Gastroesophageal sphincter (tissue), 4 donors: ENCODE data around the gene TENM3. TPM values are rescaled to one million over a fixed set of nuclear protein-coding genes. Genes with fewer than 3 reads are reported as not detected.

Experiments
- ATAC-seq: fragments of 150-250 bp; one replicate; pipeline ENCODE4 v1.9.1; 2016; ENCODE audit warnings: mild to moderate bottlenecking, moderate library complexity
- H3K27ac ChIP-seq, 4 donors: fragments of 200-600 bp; sonication (generic) in 3 of 4; 1 replicate in 3 of 4; 2 replicates in 1 of 4; pipeline ENCODE4 v1.5.1; 2016 to 2019
- H3K27me3 ChIP-seq: fragments of 200-600 bp; sonication (generic); one replicate; pipeline ENCODE4 v1.5.1; 2019
- H3K36me3 ChIP-seq, 2 donors: fragments of 200-600 bp; sonication (generic); one replicate each; pipeline ENCODE4 v1.5.1; 2019; ENCODE audit warnings: control low read depth in 1 of 2
- H3K4me1 ChIP-seq, 3 donors: fragments of 200-600 bp; sonication (generic); 1 replicate in 2 of 3; 2 replicates in 1 of 3; pipeline ENCODE4 v1.5.1; 2016 to 2019; ENCODE audit warnings: control low read depth in 2 of 3
- H3K4me3 ChIP-seq, 2 donors: fragments of 200-600 bp; sonication (generic); one replicate each; pipeline ENCODE4 v1.5.1; 2019; ENCODE audit warnings: mild to moderate bottlenecking in 1 of 2, moderate library complexity in 1 of 2
- H3K9me3 ChIP-seq, 3 donors: fragments of 200-600 bp; sonication (generic); one replicate each; pipeline ENCODE4 v1.5.1; 2017 to 2019; ENCODE audit warnings: control low read depth in 2 of 3
- CTCF ChIP-seq, 4 experiments: fragments of 200-600 bp in 2 of 4; fragments of 450-650 bp in 2 of 4; sonication (generic) in 1 of 4; IDR thresholded peaks; one replicate each; pipeline ENCODE4 v1.5.1; 2017 to 2019; ENCODE audit warnings: antibody characterized with exemption in 4 of 4, mild to moderate bottlenecking in 2 of 4, moderate library complexity in 2 of 4
- EP300 ChIP-seq: sonication (generic); formaldehyde crosslinking; IDR thresholded peaks from one replicate; pipeline ENCODE4 v1.6.1; 2017; ENCODE audit warnings: antibody characterized with exemption, mild to moderate bottlenecking
- POLR2A ChIP-seq, 2 donors: fragments of 450-650 bp; IDR thresholded peaks; one replicate each; pipeline ENCODE4 v1.6.1; 2017; ENCODE audit warnings: antibody characterized with exemption in 2 of 2, mild to moderate bottlenecking in 2 of 2, moderate library complexity in 1 of 2
- POLR2AphosphoS5 ChIP-seq: sonication (generic); formaldehyde crosslinking; IDR thresholded peaks from one replicate; pipeline ENCODE4 v1.6.1; 2017; ENCODE audit warnings: antibody characterized with exemption
- WGBS, 2 donors: methylation state at CpG; one replicate each; pipeline ENCODE4 v1.1.5; 2018; ENCODE audit warnings: low coverage in 1 of 2; 5-methylcytosine and 5-hydroxymethylcytosine counted together
- total RNA-seq, 4 donors: library from RNA; depleted of rRNA; stranded (reverse); fragments of >200 nt; gene quantifications; one replicate each; pipeline ENCODE4 v1.1.0, GENCODE V29; 2016

TENM3 gene
- total RNA-seq, 4 donors from 2014 or later, result 8.2 to 39.9 (median 15.8) TPM

- no peaks in the 10 kb centered on the region for H3K27me3 ChIP-seq
- no peak overlapping the region for H3K27ac ChIP-seq
- no peaks in the 10 kb centered on the region for H3K4me1 ChIP-seq
- H3K4me3 ChIP-seq, result no peak overlapping the region
- H3K9me3 ChIP-seq, result no peaks in the 10 kb centered on the region
- no peak for ATAC-seq
- H3K36me3 ChIP-seq, result no peaks in the 10 kb centered on the region
- TF ChIP-seq EP300 (no peak), POLR2A (IDR thresholded peaks at IDR 0.05) (no peak), CTCF (IDR thresholded peaks at IDR 0.05) (no peak), POLR2AphosphoS5 (no peak)
- WGBS, 2 donors, result 70 to 78% methylated on average over 3 to 5 of the region's 5 CpGs
Measured at GRCh38 chr4:182671749-182672148, 428.5 kb downstream of the TENM3 start.

- no peak for ATAC-seq
- WGBS, 2 donors, result 76 to 88% methylated on average over 4 of the region's 4 CpGs
- no peak for TF ChIP-seq POLR2A (IDR thresholded peaks at IDR 0.05)
- no peak for TF ChIP-seq CTCF (IDR thresholded peaks at IDR 0.05)
- TF ChIP-seq EP300, result no peak
- no peak for TF ChIP-seq POLR2AphosphoS5
Measured at GRCh38 chr4:182678590-182678989, 435.4 kb downstream of the TENM3 start.

GRCh38 chr4:182679533-182679932 is 436.3 kb downstream of the TENM3 start:
- Histone ChIP-seq H3K9me3 (no peaks in the 10 kb centered on the region), H3K36me3 (no peaks in the 10 kb centered on the region), H3K27me3 (no peaks in the 10 kb centered on the region), H3K4me1 (no peaks in the 10 kb centered on the region), H3K27ac (no peak overlapping the region), H3K4me3 (no peak overlapping the region)
- no peak for ATAC-seq
- no peak for TF ChIP-seq EP300
- no peak for TF ChIP-seq CTCF (IDR thresholded peaks at IDR 0.05)
- no peak for TF ChIP-seq POLR2AphosphoS5
- no peak for TF ChIP-seq POLR2A (IDR thresholded peaks at IDR 0.05)
- WGBS, 2 donors, result 75 to 84% methylated on average over 8 to 11 of the region's 11 CpGs

More at GRCh38 chr4:182678590-182678989, 435.4 kb downstream of the TENM3 start:
- Histone ChIP-seq H3K27me3 (no peaks in the 10 kb centered on the region), H3K4me1 (no peaks in the 10 kb centered on the region), H3K9me3 (no peaks in the 10 kb centered on the region), H3K27ac (no peak overlapping the region), H3K36me3 (no peaks in the 10 kb centered on the region), H3K4me3 (no peak overlapping the region)

GRCh38 chr4:182680234-182680653 is 437.0 kb downstream of the TENM3 start:
- no peak for ATAC-seq
- H3K36me3 ChIP-seq, result no peaks in the 10 kb centered on the region
- H3K27ac ChIP-seq, result no peak overlapping the region
- WGBS, 2 donors, result 25 to 62% methylated on average over 15 of the region's 15 CpGs
- no peak overlapping the region for H3K4me3 ChIP-seq
- TF ChIP-seq EP300, result no peak
- no peak for TF ChIP-seq CTCF (IDR thresholded peaks at IDR 0.05)
- TF ChIP-seq POLR2A (IDR thresholded peaks at IDR 0.05), result no peak
- TF ChIP-seq POLR2AphosphoS5, result no peak
- no peaks in the 10 kb centered on the region for H3K27me3 ChIP-seq
- no peaks in the 10 kb centered on the region for H3K4me1 ChIP-seq
- H3K9me3 ChIP-seq, result no peaks in the 10 kb centered on the region

GRCh38 chr4:182683661-182684060 is 440.5 kb downstream of the TENM3 start:
- H3K4me3 ChIP-seq, result no peak overlapping the region
- no peaks in the 10 kb centered on the region for H3K9me3 ChIP-seq
- H3K4me1 ChIP-seq, result no peaks in the 10 kb centered on the region
- no peaks in the 10 kb centered on the region for H3K36me3 ChIP-seq
- H3K27ac ChIP-seq, result no peak overlapping the region
- TF ChIP-seq EP300, result no peak
- TF ChIP-seq POLR2AphosphoS5, result no peak
- TF ChIP-seq CTCF (IDR thresholded peaks at IDR 0.05), result no peak
- no peak for TF ChIP-seq POLR2A (IDR thresholded peaks at IDR 0.05)
- no peaks in the 10 kb centered on the region for H3K27me3 ChIP-seq
- WGBS, 2 donors, result 55 to 62% methylated on average over 5 of the region's 5 CpGs
- no peak for ATAC-seq
